ENCODE data around the gene PRELID3B.

Gene PRELID3B

GRCh38 chr20:58994390-58995159, 48.0 kb downstream of the PRELID3B start:
- no peak for DNase-seq (ENCODE audit: low spot score)

- no peak for DNase-seq (ENCODE audit: low spot score)
Measured at GRCh38 chr20:58993332-58994248, 49.0 kb downstream of the PRELID3B start.

GRCh38 chr20:58992911-58993310, 49.7 kb downstream of the PRELID3B start:
- no peak for DNase-seq (ENCODE audit: low spot score)

GRCh38 chr20:58991715-58992114, 50.9 kb downstream of the PRELID3B start:
- DNase-seq (ENCODE audit: low spot score) = no peak

GRCh38 chr20:58990651-58991445, 51.7 kb downstream of the PRELID3B start:
- DNase-seq (ENCODE audit: low spot score) = no peak

- no peak for DNase-seq (ENCODE audit: low spot score)
Measured at GRCh38 chr20:58989196-58989595, 53.4 kb downstream of the PRELID3B start.

- DNase-seq (ENCODE audit: low spot score) = no peak
Measured at GRCh38 chr20:58988565-58988882, 54.1 kb downstream of the PRELID3B start.

- no peak for DNase-seq (ENCODE audit: low spot score)
Measured at GRCh38 chr20:58987790-58988564, 54.6 kb downstream of the PRELID3B start.

- DNase-seq (ENCODE audit: low spot score) = no peak
Measured at GRCh38 chr20:58986968-58987517, 55.5 kb downstream of the PRELID3B start.

- DNase-seq (ENCODE audit: low spot score) = no peak
Measured at GRCh38 chr20:58986286-58986967, 56.2 kb downstream of the PRELID3B start.

GRCh38 chr20:58985656-58986055, 56.9 kb downstream of the PRELID3B start:
- DNase-seq (ENCODE audit: low spot score) = no peak

GRCh38 chr20:58984691-58985090, 57.9 kb downstream of the PRELID3B start:
- no peak for DNase-seq (ENCODE audit: low spot score)

Measured in AG20443 (cell line).